ENCODE results near the gene GAB2.
A peak's percentile ranks its signal among the peaks of the same experiment; 100 is the strongest.

- no peak for TF ChIP-seq POLR2A (IDR thresholded peaks at IDR 0.05)
- TF ChIP-seq CTCF (IDR thresholded peaks at IDR 0.05), result peak in 3 of 4 experiments; percentile 24 to 47 (median 33)
Observed at GRCh38 chr11:78432058-78432515, 14.5 kb upstream of the GAB2 start.
